Occipital lobe (tissue), 2 donors: ENCODE results near the gene FSTL5. TPM values are rescaled to one million over a fixed set of nuclear protein-coding genes. Genes with fewer than 3 reads are reported as not detected.
"Not testable (repeated sequence)": the region's sequence is repeated elsewhere in the genome, so short reads cannot be mapped to it uniquely, and the experiment has no call there.

Source experiments
- DNase-seq: peaks from one replicate; lab custom pipeline; 2025; lab: John Stamatoyannopoulos, UW
- total RNA-seq: library from RNA; depleted of rRNA; stranded (reverse); fragments of >200 nt; gene quantifications from one replicate; pipeline ENCODE4 v1.2.3, GENCODE V29; 2014

FSTL5 gene
- total RNA-seq, 1 donor from 2014 or later, result 60.8 TPM

DNA sequence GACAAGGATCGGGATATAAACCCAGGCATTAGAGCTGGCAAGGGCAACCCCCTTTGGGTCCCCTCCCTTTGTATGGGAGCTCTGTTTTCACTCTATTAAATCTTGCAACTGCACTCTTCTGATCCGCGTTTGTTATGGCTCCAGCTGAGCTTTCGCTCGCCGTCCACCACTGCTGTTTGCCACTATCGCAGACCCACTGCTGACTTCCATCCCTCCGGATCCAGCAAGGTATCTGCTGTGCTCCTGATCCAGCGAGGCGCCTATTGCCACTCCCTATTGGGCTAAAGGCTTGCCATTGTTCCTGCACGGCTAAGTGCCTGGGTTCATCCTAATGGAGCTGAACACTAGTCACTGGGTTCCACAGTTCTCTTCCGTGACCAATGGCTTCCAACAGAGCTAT, 59.9 kb downstream of the FSTL5 start:
- not testable (repeated sequence) for DNase-seq

DNA sequence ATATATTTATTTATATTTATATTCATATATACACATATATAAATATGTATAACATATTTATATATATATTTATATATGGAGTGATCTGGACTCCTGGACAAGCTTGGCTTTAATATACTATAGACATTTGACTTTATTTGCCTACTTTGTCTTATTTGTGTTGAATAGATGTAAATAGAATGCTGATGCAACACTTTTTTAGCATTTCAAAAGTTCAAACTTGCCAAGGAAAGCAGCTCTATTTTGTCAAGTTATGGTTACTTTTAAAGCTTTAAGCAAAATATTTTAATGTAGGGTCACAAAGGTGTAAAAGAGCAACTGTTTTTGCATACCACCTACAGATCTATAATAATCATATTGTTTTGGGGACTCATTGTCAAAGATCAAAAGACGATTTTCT, 61.1 kb downstream of the FSTL5 start:
- DNase-seq, result no peak

DNA sequence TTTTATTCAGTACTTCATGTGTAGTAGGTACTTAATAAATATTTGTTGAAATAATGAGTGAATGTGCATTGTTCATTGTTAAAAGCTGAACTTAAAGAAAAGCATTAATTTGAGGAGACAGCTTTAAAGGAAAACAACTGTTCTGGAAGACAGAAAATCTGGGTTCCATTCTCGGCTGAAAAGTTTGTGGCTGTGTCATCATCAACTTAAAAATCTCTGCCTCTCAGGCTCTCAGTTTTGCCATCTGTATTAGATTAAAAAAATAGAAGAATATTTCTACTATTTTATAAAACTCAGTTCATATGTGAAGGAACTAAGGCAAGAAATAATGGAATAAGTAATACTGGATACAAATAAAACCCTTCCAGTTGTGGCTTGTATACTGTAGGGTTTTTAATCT, 62.5 kb downstream of the FSTL5 start:
- DNase-seq, result no peak

DNA sequence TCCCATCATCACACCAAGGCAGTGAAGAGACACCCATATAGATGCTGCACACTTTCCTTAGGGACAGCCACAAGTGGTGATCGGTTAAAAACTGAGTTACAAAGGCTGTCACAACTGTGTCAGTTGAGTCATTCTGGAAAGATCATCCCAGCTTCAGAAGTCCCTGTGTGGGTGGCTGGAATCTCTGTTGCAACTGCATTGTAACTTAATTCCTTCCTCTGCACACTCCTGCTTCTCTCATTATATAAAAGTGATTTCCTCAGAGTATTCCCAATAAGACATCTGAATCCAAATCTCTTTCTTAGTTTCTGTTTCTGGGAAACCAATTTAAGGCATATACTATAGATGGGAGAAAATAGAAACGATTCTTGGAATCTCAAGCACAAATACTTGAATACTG, 88.1 kb downstream of the FSTL5 start:
- DNase-seq, result peak; percentile 2

DNA sequence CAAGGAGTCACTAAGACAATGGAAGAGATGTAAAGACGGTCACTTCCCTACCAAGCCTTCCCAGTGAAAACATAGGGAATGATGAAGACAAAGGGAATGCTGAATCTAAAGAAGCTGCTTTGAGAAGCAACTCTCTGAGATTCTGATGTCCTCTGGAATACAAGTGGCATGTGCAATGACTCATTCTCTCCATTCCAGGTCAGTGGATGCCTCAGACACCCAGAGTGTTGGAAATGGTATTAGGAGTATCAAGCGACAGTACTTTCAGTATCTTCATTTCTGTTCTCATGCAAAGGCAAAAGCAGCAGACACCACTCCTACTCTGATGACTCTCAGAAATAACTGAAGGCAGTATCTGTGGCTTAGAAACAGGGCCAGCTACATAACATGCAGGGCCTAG, 102.6 kb downstream of the FSTL5 start:
- no peak for DNase-seq

DNA sequence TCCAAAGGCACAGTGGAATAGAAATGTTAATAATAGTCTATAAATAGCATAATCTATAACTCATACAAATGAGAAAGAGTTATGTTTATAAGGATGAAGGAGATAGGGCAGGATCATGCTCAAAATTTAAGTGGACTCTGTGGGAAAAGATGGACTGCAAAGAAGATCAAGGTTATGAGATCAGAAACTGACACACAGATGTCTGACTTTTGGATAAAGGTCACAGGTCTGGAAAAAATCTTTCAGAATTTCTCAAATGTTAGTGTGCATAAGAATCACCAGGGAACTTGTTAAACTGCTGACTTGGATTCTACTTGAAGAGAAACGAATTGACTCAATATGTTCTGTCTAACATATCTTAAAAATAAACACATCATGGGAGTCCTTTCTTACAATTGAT, 104.1 kb downstream of the FSTL5 start:
- no peak for DNase-seq

DNA sequence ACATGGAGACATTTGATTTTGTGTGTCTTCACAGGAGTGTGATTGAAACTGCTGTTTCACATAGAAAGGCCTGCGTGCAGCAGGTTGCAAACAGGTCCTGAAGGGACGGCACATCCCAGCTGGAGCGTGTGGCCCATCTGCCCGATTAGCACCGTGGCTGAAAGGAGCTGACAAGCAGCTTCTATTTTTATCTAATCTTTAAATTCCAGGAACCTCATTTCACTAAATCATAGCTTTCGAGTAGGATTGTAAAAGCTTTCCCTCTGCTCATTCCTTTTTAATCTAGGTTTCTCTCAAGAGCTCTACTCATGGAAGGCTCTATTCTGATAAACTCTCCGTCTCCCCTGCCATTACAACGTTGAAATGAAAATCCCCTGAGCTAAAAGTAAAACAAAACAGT, 106.8 kb downstream of the FSTL5 start:
- no peak for DNase-seq

DNA sequence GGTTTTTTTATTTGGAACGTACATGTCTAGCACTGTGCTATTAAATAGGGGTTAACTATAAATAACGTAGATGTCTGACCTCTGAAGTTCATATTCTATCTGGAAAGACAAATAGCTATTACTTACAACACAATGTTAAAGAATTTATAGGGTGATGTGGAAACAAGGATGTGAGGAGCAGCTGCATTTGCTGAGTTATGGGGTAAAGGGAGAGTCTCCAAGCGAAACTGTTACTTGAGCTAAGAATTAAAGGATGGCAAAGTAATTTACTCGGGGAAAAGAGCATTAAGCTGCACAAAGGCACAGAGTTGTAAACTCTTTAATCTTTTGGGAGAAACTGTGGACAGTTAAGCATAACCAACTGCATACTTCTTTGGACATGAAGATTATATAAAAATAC, 117.7 kb downstream of the FSTL5 start:
- no peak for DNase-seq

DNA sequence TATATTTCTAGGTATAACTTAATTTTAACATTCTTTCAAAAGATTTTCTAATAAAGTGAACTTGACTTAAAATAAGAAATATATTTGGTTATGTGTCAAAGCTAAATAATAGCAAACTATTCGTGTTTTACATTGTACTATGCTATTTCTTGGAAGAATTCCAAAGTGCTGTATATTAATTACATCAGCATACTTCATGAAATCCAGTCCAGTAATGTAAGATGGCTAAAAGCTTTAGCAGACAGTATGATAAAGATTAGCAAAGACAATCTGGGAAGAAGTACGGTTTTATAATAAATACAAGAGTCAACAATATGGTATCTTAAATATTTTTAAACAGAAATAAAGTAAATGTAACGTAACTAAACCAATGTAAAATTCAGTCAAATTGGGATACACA, 125.7 kb downstream of the FSTL5 start:
- no peak for DNase-seq

DNA sequence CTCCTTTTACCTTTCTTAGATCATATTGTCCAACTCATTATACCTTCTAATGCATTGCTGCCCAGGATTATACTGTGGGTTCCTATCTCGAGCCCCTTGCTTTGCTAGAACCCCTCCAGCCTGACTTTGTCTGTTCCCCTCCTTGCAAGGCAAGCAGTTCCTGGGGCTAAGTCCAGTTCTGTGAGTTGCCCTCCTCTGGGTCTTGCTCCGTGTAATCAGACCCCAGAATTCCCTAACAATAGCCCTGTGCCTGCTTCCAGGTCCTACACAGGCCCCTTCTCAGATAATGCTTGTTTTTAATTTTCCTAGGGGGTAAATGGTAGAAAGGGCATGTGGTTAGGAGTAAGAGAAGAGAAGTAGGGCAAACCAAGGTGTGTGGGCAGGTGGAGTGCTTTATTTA, 145.9 kb downstream of the FSTL5 start:
- no peak for DNase-seq

DNA sequence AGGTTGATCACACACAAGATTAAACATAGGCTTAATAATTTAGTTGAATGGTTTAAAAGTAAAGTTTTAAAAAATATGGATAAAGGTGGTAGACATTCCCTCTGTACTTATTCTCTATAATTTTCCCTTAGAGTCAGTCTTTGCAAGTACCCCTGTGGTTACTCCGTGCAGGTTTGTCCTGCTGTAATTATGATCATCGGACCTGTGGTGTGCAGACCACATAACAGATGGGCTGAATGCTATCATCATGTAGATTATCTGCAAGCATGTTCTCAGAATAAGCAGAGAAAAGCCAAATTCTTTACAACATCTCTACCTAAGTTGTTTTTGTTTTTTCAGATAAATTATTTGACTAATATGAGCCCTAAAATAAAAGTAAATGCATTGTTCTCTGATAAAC, 146.8 kb downstream of the FSTL5 start:
- DNase-seq, result no peak

DNA sequence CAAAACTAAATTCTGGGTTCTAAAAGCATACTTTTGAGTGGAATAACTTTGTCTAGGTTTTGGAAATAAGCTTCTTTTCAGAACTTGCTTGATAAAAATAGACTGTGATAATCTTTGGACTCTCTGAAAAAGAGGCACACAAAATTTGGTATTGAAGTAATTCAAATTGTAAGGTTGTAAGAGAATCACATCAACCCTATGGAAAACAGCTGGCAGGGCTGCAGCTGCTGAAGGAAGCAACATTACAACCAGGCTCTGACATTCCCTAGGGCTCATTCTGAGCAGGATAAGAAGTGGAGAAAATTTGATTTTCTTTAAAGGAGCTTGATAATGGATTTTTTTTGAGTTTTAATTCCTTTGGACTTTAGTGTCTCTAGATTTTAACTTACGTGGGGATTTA, 147.6 kb downstream of the FSTL5 start:
- no peak for DNase-seq

DNA sequence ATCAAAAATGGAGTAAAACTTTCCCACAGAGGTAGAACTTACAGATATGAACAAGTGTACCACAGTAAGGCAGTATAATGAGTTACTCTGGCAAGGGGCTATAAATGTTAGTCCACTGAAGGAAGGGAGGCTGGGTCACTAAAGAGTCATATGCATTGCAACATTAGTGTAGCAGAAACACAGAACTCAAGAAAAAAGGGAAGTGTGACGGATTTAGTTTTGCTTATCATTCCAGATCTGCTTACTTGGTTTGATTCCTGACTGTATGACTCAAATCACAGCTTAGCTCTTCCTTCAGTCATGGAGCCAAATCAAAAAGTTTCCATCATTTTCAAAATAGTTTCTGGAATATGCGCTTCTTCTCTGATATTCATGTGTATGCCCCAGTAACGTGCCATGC, 148.7 kb downstream of the FSTL5 start:
- DNase-seq, result no peak

DNA sequence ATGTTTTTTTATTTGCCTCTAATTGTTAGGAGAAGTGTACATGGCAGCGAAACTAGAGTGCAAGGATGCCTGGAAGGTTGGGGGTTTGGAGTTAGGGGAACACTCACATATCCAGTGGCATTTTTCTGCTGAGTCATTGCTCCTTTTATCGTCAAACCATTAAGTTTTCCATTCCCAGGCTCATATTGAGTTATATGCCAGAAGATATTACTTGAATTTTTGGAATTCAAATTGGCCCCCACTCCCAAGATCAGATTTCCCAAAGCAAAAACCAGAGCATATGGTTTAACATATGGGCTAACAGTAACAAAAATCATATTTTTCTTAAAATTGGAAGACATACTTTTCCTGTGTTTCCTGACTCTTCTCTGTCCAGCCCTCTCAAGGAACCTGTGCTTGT, 152.7 kb downstream of the FSTL5 start:
- DNase-seq, result no peak

DNA sequence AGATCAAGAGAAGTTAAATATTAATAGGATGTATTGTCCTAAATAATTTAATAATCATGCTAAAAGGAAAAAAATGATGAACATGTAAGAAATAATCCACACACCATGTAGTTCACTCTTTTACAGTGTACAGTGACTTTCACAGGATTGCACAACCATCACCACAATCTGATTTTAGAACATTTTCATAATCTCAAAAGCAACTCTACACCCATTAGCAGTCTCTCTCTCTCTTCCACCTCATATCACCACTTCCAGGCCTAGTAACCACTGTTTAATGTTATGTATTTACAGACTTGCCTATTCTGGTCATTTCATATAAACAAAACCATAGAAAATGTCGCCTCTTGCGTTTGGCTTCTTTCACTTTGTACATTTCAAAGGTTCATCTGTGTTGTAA, 153.4 kb downstream of the FSTL5 start:
- no peak for DNase-seq

DNA sequence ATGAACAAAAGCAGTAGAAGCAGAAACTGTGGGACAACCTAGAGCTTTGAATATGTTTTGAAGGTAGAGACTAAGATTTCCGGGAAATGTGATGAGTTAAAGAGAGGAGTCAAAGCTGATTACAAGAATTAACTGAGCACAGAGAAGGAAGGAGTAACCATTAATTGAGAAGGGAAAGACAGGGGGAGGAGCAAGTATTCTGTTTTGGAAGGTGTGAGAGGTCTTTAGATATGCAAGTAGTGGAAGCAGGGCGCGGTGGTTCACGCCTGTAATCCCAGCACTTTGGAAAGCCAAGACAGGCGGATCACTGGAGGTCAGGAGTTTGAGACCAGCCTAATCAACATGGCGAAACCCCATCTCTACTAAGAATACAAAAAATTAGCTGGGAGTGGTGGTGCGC, 171.5 kb downstream of the FSTL5 start:
- no peak for DNase-seq

DNA sequence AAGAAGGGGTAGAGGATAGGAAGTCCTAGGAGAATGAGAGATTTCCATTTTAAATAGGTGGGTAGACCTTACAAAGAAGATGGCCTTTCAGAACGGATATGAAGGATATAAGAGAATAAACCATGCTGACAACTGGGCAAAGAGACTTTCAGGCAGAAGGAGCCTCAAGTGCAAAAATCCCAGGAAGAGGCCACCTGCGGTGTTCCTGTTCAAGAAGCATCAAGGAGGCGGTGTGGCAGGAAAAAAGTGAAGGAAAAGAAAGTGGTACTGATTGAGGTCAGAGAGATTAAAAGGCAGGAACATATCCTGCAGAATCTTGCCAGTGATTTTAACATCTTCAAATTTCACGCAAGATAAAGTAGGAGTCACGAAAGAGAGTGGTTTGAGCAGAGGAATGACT, 172.0 kb downstream of the FSTL5 start:
- DNase-seq, result no peak

DNA sequence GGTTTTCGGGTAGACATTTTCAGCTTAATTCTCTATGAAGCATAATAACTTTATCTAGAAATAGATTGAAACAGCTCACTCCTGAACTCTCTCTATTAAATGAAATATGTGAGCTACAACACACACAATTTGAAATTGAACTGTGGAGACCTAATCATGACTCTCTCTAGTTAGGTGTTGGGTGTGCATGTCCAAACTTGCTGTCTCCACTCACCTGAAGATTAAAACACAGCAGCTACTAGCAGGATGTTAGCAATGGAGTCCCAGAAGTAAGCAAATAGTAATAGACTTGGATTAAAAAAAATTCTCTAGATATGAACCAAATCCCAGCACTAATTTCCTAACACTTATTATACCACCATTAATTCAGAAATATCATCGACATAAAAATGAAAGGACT, 173.1 kb downstream of the FSTL5 start:
- DNase-seq, result no peak

DNA sequence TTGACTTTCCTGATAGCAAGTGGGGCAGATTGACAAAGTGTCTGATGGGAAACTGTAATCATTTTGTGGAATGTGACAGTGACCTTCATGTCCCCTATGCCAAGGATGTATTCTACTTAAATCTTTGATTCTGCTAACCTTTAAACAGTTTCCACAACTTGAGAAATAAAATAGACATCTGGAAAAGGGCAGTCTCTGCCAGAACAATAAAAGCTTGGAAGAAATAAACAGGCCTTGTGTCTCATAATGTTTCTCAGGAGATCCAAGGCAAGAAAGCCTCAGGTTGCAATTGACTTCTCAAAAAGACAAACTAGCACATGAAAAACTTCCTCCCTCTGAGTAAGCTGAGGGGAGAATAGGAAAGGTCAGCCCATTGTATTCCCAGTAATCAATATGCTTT, 174.9 kb downstream of the FSTL5 start:
- DNase-seq, result no peak

DNA sequence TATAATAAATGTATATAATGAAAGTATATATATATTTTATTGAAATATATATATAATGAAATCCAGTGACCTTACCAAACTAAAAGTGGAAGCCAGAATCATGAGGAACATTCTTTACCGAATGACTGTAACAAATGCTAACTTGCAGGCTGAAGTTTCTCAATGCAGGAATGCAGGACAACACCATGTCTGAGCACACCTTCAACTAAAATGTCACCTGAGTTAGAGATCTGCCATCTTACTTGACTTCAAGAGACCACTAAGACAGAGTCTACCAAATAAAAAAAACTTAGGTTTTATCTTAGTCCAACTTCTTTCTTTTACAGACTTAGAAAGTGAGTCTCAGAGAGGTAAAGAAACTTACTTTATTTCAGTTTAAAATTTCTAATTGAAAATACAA, 176.2 kb downstream of the FSTL5 start:
- no peak for DNase-seq

DNA sequence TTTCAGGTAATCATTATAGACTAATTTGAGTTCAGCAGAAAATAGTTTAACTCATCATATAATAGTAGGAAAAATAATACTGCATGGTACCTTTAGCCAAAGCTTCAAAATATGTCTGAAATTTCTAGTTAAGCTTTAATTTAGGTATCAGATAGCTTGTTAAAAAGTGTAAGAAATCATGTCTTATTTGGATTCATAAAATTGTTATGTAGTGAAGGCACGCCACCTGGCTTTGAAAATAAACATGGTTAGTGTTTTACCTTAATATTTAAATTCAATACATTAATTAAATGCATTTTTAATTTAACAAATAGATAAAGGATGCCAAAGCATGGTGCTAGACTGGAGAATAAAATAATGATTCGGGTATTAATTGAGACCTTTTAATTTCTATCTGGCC, 211.4 kb downstream of the FSTL5 start:
- DNase-seq, result no peak

DNA sequence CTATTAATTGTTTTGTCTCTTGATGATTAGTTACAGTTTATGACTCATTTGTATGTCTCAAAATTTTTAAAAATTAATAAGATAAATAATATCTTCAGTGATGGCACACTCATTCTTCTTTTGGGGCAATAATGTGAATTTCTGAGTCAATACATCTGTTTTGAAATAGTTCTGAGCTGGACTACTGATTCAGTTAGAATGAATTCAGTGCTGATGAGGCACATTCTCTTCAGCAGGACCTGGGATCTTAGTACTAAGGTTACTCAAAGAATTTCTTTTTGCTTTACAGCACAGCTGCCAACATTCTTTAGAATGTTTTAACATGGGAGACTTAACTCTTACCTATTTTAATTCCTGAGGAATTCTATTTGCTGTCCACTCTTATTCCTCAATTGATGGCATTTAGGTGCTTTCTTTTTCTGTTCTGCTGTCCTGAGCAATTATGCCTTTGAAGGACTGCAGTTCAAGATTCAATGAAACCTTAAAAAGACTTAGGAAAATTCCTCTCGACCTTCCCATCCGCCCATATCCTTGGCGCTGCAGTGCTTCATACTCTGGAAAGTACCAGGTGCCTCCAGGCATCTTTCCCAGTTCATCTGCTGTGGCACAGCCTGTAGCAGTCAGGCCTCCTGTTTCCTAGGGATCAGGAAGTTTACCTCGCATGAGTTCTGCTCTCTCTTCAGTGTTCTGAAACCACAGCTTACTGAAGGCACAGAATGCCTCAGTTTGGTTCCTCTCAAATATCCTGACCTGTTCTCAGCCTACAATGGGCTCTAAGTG, 213.7 kb downstream of the FSTL5 start:
- no peak for DNase-seq

DNA sequence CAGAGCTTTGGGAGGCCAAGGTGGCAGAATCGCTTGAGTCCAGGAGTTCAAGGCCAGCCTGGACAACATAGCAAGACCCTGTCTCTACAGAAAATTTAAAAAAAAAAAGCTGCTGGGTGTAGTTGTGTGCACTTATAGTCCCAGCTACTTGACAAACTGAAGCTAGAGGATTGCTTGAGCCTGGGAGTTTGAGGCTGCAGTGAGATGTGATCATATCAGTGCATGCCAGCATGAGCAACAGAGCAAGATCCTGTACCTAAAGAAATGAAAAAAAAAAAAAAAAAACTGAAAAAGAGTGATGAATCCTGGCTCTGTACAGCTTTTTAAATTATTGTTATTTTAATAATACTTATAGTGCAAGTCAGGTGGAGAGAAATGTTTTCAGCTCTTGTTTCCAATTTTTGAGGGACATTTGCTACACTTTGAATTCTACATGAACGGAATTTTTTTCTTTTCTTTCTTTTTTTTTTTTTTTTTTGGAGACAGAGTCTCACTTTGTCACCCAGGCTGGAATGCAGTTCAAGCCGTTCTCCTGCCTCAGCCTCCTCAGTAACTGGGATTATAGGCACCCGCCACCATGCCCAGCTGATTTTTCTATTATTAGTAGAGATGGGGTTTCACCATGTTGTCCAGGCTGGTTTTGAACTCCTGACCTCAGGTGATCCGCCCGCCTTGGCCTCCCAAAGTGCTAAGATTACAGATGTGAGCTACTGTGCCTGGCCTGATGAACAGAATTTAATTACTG, 215.6 kb downstream of the FSTL5 start:
- DNase-seq, result no peak
